ENCODE data around the gene PRSS38.
"Not testable (repeated sequence)": the region's sequence is repeated elsewhere in the genome, so short reads cannot be mapped to it uniquely, and the experiment has no call there.

PRSS38 gene

GRCh38 chr1:227870366-227870765, 54.9 kb downstream of the PRSS38 start:
- H3K4me3 ChIP-seq (ENCODE audit: low read depth, low read length): no peak overlapping the region
- TF ChIP-seq CTCF (IDR thresholded peaks at IDR 0.05; ENCODE audit: insufficient read depth, low read depth, low read length, missing control alignments): no peak
- DNase-seq (ENCODE audit: low read depth): no peak

- DNase-seq (ENCODE audit: low read depth): not testable (repeated sequence)
Measured at GRCh38 chr1:227871892-227872291, 56.4 kb downstream of the PRSS38 start.

GRCh38 chr1:227877810-227878209, 62.3 kb downstream of the PRSS38 start:
- not testable (repeated sequence) for H3K4me3 ChIP-seq (ENCODE audit: low read depth, low read length); DNase-seq (ENCODE audit: low read depth)

More at GRCh38 chr1:227871892-227872291, 56.4 kb downstream of the PRSS38 start:
- H3K4me3 ChIP-seq (ENCODE audit: low read depth, low read length): not testable (repeated sequence)

GRCh38 chr1:227880342-227880924, 65.0 kb downstream of the PRSS38 start:
- DNase-seq (ENCODE audit: low read depth): no peak
- no peak for TF ChIP-seq CTCF (IDR thresholded peaks at IDR 0.05; ENCODE audit: insufficient read depth, low read depth, low read length, missing control alignments)
- H3K4me3 ChIP-seq (ENCODE audit: low read depth, low read length): no peak overlapping the region

GRCh38 chr1:227883073-227883520, 67.6 kb downstream of the PRSS38 start:
- no peak for DNase-seq (ENCODE audit: low read depth)
- no peak for TF ChIP-seq CTCF (IDR thresholded peaks at IDR 0.05; ENCODE audit: insufficient read depth, low read depth, low read length, missing control alignments)
- H3K4me3 ChIP-seq (ENCODE audit: low read depth, low read length): no peak overlapping the region

- TF ChIP-seq CTCF (IDR thresholded peaks at IDR 0.05; ENCODE audit: insufficient read depth, low read depth, low read length, missing control alignments): no peak
Measured at GRCh38 chr1:227883641-227884301, 68.3 kb downstream of the PRSS38 start.

GRCh38 chr1:227884370-227885134, 69.1 kb downstream of the PRSS38 start:
- no peak for TF ChIP-seq CTCF (IDR thresholded peaks at IDR 0.05; ENCODE audit: insufficient read depth, low read depth, low read length, missing control alignments)
- H3K4me3 ChIP-seq (ENCODE audit: low read depth, low read length): no peak overlapping the region
- DNase-seq (ENCODE audit: low read depth): no peak

More at GRCh38 chr1:227883641-227884301, 68.3 kb downstream of the PRSS38 start:
- DNase-seq (ENCODE audit: low read depth): no peak
- H3K4me3 ChIP-seq (ENCODE audit: low read depth, low read length): no peak overlapping the region
